GM19043 (cell line): ENCODE measurements around the gene ST6GALNAC4.

Source experiments
- ATAC-seq: cut with Tn5 transposase; IDR thresholded peaks from one replicate; pipeline ENCODE4 v1.9.1; 2021; ENCODE audit warnings: low read depth; ENCODE audit not compliant: unreplicated experiment

The ST6GALNAC4 gene, protein sequence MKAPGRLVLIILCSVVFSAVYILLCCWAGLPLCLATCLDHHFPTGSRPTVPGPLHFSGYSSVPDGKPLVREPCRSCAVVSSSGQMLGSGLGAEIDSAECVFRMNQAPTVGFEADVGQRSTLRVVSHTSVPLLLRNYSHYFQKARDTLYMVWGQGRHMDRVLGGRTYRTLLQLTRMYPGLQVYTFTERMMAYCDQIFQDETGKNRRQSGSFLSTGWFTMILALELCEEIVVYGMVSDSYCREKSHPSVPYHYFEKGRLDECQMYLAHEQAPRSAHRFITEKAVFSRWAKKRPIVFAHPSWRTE

DNA sequence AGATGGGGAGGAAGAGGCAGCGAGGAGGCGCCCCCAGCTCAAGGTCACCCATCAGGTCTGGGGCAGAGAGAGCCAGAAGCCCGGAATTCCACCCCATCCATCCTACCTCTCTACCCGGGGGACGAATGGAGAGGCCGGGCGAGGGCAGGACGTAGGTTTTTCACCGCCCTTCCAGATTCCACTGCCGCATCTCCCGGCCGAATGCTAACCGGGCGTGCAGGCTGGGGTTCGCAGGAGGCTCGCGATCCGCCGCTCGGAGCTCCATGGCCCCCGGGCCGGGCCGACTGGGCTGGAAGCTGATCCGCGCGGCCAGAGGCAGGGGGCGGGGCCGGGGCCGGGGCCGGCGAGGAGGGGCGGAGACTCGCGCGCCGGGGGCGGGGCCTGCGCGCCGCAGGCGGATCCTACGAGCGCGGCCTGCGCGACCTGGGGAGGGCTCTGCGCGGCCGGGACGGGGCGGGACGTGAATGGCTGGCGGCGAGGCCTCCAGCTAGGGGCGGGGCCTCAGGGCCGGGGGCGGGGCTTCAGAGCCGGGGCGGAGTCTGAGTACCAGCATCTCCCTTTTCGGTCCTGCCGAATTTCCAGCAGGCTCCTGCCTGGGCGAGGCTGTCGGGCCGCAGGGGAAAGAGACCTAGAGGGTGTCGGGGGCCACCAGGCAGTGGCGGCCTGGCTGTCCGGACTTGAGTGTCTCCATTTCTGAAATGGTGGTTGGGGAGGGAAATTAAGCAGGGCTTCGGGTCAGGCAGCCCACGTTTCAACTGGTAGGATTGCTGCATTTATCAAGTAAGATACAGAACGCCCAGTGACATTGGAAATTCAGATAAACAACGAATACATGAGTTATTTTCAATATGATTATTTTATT is at the start of gene ST6GALNAC4:
ST6GALNAC4 (minus strand) TSS at position 322 of the 862 bp plus-strand sequence. CDS start 622 bp downstream, outside the sequence.
- ATAC-seq, result peak; percentile 63

- ATAC-seq, result no peak
Observed at GRCh38 chr9:127965953-127966352, 49.1 kb upstream of the ST6GALNAC4 start.

- ATAC-seq, result no peak
Observed at GRCh38 chr9:127963359-127964064, 46.7 kb upstream of the ST6GALNAC4 start.

GRCh38 chr9:127963041-127963358 is 46.2 kb upstream of the ST6GALNAC4 start:
- no peak for ATAC-seq

- no peak for ATAC-seq
Observed at GRCh38 chr9:127962278-127962677, 45.4 kb upstream of the ST6GALNAC4 start.

- no peak for ATAC-seq
Observed at GRCh38 chr9:127961613-127962155, 44.8 kb upstream of the ST6GALNAC4 start.

DNA sequence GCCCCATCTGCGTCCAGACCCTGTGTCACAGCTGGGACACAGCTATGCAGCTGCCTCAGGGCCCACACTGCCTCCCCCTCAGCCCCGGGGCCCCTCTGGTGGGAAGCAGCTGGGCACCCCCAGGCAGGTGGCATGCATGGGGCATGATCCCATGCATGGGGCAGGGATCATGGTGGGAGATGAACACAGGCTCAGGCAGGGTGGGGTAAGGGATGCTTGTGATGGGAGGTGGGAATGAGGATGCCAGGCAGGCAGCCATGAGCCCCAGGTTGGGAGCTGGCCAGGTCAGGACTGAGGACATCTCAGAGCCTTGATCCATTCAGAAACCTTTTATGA is 44.3 kb upstream of the ST6GALNAC4 start:
- no peak for ATAC-seq

GRCh38 chr9:127960410-127961154 is 43.7 kb upstream of the ST6GALNAC4 start:
- no peak for ATAC-seq

DNA sequence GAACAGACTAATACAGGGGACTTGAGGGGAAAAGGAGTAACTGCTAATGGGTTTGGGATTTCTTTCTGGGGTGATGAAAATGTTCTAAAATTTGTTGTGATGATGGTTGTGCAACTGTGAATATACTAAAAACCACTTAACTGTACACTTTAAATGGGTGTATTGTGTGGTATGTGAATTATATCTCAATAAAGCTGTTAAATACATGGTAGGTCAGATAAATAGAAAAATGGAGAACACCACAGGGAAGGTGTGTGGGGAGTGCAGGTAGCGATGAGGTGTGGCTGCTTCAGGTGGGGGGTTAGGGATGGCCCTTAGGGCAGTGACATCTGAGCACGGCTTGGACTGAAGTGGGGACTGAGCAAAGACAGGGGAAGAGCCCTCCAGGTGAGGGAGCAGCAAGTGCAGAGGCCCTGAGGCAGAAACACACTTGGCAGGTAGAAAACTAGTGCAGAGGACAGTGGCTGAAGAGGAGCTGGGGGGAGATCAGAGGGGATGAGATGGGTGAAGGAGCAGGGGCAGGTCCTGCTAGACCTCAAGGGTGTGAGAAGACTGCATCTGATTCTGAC is 43.1 kb upstream of the ST6GALNAC4 start:
- no peak for ATAC-seq

GRCh38 chr9:127959398-127959797 is 42.6 kb upstream of the ST6GALNAC4 start:
- no peak for ATAC-seq

DNA sequence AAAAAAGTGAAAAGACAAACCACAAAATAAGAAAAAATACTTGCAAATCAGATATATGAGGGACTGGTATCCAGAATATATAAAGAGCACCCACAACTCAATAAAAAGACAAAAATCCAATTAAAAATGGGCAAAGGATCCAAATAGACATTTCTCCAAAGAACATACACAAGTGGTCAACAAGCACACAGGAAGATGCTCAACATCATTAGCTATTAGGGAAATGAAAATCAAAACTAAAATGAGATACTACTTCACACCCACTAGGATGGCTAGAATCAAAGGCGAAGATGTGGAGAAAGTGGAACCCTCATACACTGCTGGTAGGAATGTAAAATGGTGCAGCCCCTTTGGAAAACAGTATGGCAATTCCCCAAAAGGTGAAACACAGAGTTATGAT is 41.9 kb upstream of the ST6GALNAC4 start:
- no peak for ATAC-seq

- ATAC-seq, result peak; percentile 51
Observed at GRCh38 chr9:127955294-127956015, 38.6 kb upstream of the ST6GALNAC4 start.

- ATAC-seq, result no peak
Observed at GRCh38 chr9:127954831-127955293, 38.0 kb upstream of the ST6GALNAC4 start.

DNA sequence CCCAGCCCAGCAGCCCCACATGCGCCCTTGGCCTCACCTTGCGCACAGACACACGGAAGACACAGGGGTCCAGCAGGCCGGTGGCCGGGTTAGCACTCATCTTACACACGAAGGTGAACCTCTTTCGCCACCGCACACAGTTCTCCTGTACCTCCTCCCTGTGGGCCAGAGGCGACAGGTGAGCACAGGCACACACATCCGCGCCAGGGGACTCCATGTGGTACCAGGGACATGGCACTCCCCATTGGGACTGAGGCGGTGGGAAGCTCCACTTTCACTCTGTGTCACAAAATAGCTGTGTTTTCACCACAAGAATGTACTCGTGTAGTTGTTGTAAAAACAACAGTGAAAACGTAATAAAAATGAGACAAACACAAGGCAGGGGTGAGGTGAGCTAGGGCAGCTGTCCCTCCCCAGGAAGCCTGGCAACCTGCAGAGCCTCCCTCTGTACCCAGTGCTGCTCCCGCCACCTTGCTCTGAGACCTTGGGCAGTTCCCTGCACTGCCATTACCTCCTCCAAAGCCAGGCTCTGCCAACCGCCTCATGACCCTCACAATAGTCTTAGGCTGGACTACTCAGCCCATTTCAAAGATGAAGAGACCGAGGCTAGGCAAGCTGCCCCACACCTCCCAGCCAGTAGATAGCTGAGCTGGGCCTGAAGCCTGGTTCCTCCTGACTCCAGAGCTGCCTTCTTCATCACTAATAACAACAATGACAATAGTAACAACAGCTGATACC is 37.1 kb upstream of the ST6GALNAC4 start:
- no peak for ATAC-seq

DNA sequence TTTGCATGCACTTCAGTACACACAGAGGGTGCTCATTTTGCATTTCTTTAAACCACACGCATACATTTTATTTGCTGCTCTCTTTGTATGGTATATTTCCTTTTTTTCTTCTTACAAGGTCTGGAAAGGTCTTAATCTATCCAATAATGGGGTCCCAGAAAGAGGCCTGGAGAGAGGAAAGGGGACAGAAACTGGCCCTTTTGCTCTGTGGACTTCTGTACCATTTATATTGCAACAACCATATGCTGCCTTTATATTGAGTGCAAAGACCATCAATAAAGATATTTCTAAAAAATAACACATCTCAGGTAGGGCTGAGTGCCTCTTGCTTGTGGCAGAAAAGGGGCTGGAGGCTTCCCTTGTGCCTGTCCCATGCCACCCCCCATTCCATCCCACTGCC is 36.3 kb upstream of the ST6GALNAC4 start:
- ATAC-seq, result no peak

GRCh38 chr9:127950513-127951289 is 33.9 kb upstream of the ST6GALNAC4 start:
- ATAC-seq, result no peak

GRCh38 chr9:127949827-127950512 is 33.1 kb upstream of the ST6GALNAC4 start:
- ATAC-seq, result no peak
